IMR-90 (cell line): ENCODE measurements around the gene XDH. TPM values are rescaled to one million over a fixed set of nuclear protein-coding genes. Genes with fewer than 3 reads are reported as not detected.

Experiments
- ATAC-seq: fragments of 200-7000 bp; cut with Tn5 transposase; 2 replicates; pipeline ENCODE4 v1.9.1; 2020; ENCODE audit warnings: low read depth, mild to moderate bottlenecking, moderate library complexity
- BruUV-seq: library from RNA; stranded (reverse); fragments of 400-500 nt; replicated peaks from 2 replicates; lab custom pipeline; 2021; lab: Mats Ljungman, UMichigan
- CTCF ChIA-PET: fragments of 300-600 bp; formaldehyde crosslinking; extraction: SDS; loops from one replicate; lab custom pipeline; 2021; ENCODE audit warnings: antibody characterized with exemption; lab: Yijun Ruan, JAX
- POLR2A ChIA-PET: fragments of 300-600 bp; sonication (Branson Sonifier 250); formaldehyde crosslinking; loops from one replicate; lab custom pipeline; 2022; ENCODE audit warnings: antibody characterized with exemption; ENCODE audit not compliant: unreplicated experiment; lab: Charles Lee
- DNase-seq: peaks from one replicate; pipeline ENCODE4 v3.0.0; 2013
- H2AFZ ChIP-seq: replicated peaks from 2 replicates; pipeline ENCODE3; 2013; ENCODE audit warnings: low read length, mild to moderate bottlenecking; ENCODE audit not compliant: poor library complexity
- H2AK5ac ChIP-seq: 2 replicates; pipeline ENCODE4 v1.6.1; 2013; ENCODE audit warnings: low read depth, low read length, inconsistent platforms
- H2AK9ac ChIP-seq: replicated peaks from 2 replicates; pipeline ENCODE3; 2013; ENCODE audit warnings: mild to moderate bottlenecking, low read depth, low read length, moderate library complexity; ENCODE audit not compliant: poor library complexity
- H2BK120ac ChIP-seq: 2 replicates; pipeline ENCODE4 v1.6.1; 2013; ENCODE audit warnings: low read depth, low read length, inconsistent platforms
- H2BK15ac ChIP-seq: 3 replicates; pipeline ENCODE4 v1.6.1; 2013; ENCODE audit warnings: low read depth, low read length, inconsistent platforms
- H2BK20ac ChIP-seq: 2 replicates; pipeline ENCODE4 v1.6.1; 2013; ENCODE audit warnings: low read depth, mild to moderate bottlenecking, inconsistent platforms, low read length, moderate library complexity
- H2BK5ac ChIP-seq: 2 replicates; pipeline ENCODE4 v1.6.1; 2013; ENCODE audit warnings: mild to moderate bottlenecking, low read depth, low read length, inconsistent platforms; ENCODE audit not compliant: poor library complexity, severe bottlenecking
- H3K14ac ChIP-seq: replicated peaks from 2 replicates; pipeline ENCODE4 v1.6.1; 2013; ENCODE audit warnings: low read depth, low read length, inconsistent platforms
- H3K18ac ChIP-seq: 2 replicates; pipeline ENCODE4 v1.6.1; 2013; ENCODE audit warnings: low read depth, low read length, control low read depth
- H3K23ac ChIP-seq: 2 replicates; pipeline ENCODE4 v1.6.1; 2013; ENCODE audit warnings: low read depth, low read length, inconsistent platforms
- H3K27ac ChIP-seq: 2 replicates; pipeline ENCODE4 v1.5.1; 2013; ENCODE audit warnings: mild to moderate bottlenecking, control low read depth, low read length; ENCODE audit not compliant: insufficient read depth
- H3K27me3 ChIP-seq: 2 replicates; pipeline ENCODE4 v1.6.1; 2013; ENCODE audit warnings: low read length; ENCODE audit not compliant: control insufficient read depth, insufficient read depth
- H3K36me3 ChIP-seq: 2 replicates; pipeline ENCODE4 v1.6.1; 2013; ENCODE audit warnings: low read length, mixed read lengths; ENCODE audit not compliant: control insufficient read depth, insufficient read depth
- H3K4ac ChIP-seq: 2 replicates; pipeline ENCODE4 v1.6.1; 2013; ENCODE audit warnings: low read depth, low read length, inconsistent platforms
- H3K4me1 ChIP-seq: 2 replicates; pipeline ENCODE4 v1.6.1; 2013; ENCODE audit warnings: low read length, mixed read lengths; ENCODE audit not compliant: control insufficient read depth, insufficient read depth
- H3K4me2 ChIP-seq: 2 replicates; pipeline ENCODE4 v1.6.1; 2013; ENCODE audit warnings: low read depth, mild to moderate bottlenecking, control low read depth, low read length, moderate library complexity
- H3K4me3 ChIP-seq: 2 replicates; pipeline ENCODE4 v1.5.1; 2013; ENCODE audit warnings: low read depth, mild to moderate bottlenecking, control low read depth, low read length, moderate library complexity; ENCODE audit not compliant: insufficient read depth
- H3K56ac ChIP-seq: 2 replicates; pipeline ENCODE4 v1.6.1; 2013; ENCODE audit warnings: low read length, inconsistent platforms; ENCODE audit not compliant: insufficient read depth; ENCODE audit errors: extremely low read depth
- H3K79me1 ChIP-seq, 2 experiments: 2 replicates each; pipeline ENCODE4 v1.6.1; 2013; ENCODE audit warnings: low read length in 2 of 2, inconsistent platforms in 1 of 2, low read depth in 1 of 2
- H3K9ac ChIP-seq: 2 replicates; pipeline ENCODE4 v1.6.1; 2013; ENCODE audit warnings: low read depth, low read length, control low read depth
- H3K9me1 ChIP-seq: 2 replicates; pipeline ENCODE4 v1.6.1; 2013; ENCODE audit warnings: low read length, inconsistent platforms; ENCODE audit not compliant: insufficient read depth
- H3K9me3 ChIP-seq: 2 replicates; pipeline ENCODE4 v1.6.1; 2013; ENCODE audit warnings: low read length; ENCODE audit not compliant: control insufficient read depth, insufficient read depth
- H4K20me1 ChIP-seq: 2 replicates; pipeline ENCODE4 v1.6.1; 2013; ENCODE audit warnings: low read length, inconsistent platforms; ENCODE audit not compliant: insufficient read depth
- H4K5ac ChIP-seq: 2 replicates; pipeline ENCODE4 v1.6.1; 2013; ENCODE audit warnings: mild to moderate bottlenecking, low read depth, low read length, control low read depth
- H4K8ac ChIP-seq, 2 experiments: 2 replicates each; pipeline ENCODE4 v1.6.1; 2013; ENCODE audit warnings: low read depth in 2 of 2, low read length in 2 of 2, control low read depth in 1 of 2, inconsistent platforms in 1 of 2
- H4K91ac ChIP-seq: 2 replicates; pipeline ENCODE4 v1.6.1; 2013; ENCODE audit warnings: low read depth, low read length, inconsistent platforms; ENCODE audit not compliant: insufficient read depth
- BHLHE40 ChIP-seq: fragments of 150-350 bp; IDR thresholded peaks from 2 replicates; pipeline ENCODE4 v1.6.1; 2016; ENCODE audit warnings: mild to moderate bottlenecking, low read depth, low read length
- CEBPB ChIP-seq: IDR thresholded peaks from 2 replicates; pipeline ENCODE4 v1.6.1; 2012; ENCODE audit warnings: low read depth, low read length, improper control_type of control experiment
- CHD1 ChIP-seq: IDR thresholded peaks from 2 replicates; pipeline ENCODE4 v1.6.1; 2012; ENCODE audit warnings: low read depth, low read length, improper control_type of control experiment
- FOS ChIP-seq: fragments of 150-350 bp; IDR thresholded peaks from 2 replicates; pipeline ENCODE4 v1.6.1; 2016; ENCODE audit warnings: low read depth, low read length
- MAFK ChIP-seq: IDR thresholded peaks from 2 replicates; pipeline ENCODE4 v1.6.1; 2012; ENCODE audit warnings: low read depth, low read length, improper control_type of control experiment
- MAZ ChIP-seq: IDR thresholded peaks from 2 replicates; pipeline ENCODE4 v1.6.1; 2012; ENCODE audit warnings: low read depth, mild to moderate bottlenecking, low read length, improper control_type of control experiment, moderate library complexity, borderline replicate concordance
- MXI1 ChIP-seq: IDR thresholded peaks from 2 replicates; pipeline ENCODE4 v1.6.1; 2012; ENCODE audit warnings: low read depth, mild to moderate bottlenecking, low read length, moderate library complexity, borderline replicate concordance
- NFE2L2 ChIP-seq: fragments of 150-350 bp; IDR thresholded peaks from 2 replicates; pipeline ENCODE4 v1.6.1; 2016; ENCODE audit warnings: low read depth, mild to moderate bottlenecking, low read length
- POLR2A ChIP-seq: IDR thresholded peaks from 2 replicates; pipeline ENCODE4 v1.6.1; 2012; ENCODE audit warnings: mild to moderate bottlenecking, low read depth, low read length
- RAD21 ChIP-seq: IDR thresholded peaks from 2 replicates; pipeline ENCODE4 v1.6.1; 2012; ENCODE audit warnings: low read length, improper control_type of control experiment
- RCOR1 ChIP-seq: IDR thresholded peaks from 2 replicates; pipeline ENCODE4 v1.6.1; 2012; ENCODE audit warnings: mild to moderate bottlenecking, low read length, improper control_type of control experiment; ENCODE audit not compliant: insufficient replicate concordance
- RFX5 ChIP-seq: IDR thresholded peaks from 2 replicates; pipeline ENCODE4 v1.8.0; 2012; ENCODE audit warnings: low read depth, mild to moderate bottlenecking, low read length, moderate library complexity
- SMC3 ChIP-seq: fragments of 150-350 bp; IDR thresholded peaks from 2 replicates; pipeline ENCODE4 v1.6.1; 2016; ENCODE audit warnings: low read depth, mild to moderate bottlenecking, antibody characterized with exemption, low read length, moderate library complexity
- WGBS, 2 experiments: methylation state at CpG; one replicate each; pipeline versions ENCODE4 v1.1.5 to v1.1.7; 2013; ENCODE audit warnings: missing lambda C conversion rate in 2 of 2; ENCODE audit not compliant: insufficient read length in 1 of 2; ENCODE audit errors: extremely low coverage in 2 of 2; 5-methylcytosine and 5-hydroxymethylcytosine counted together
- dilution Hi-C: fragments of 300-500 bp; cut with HindIII; formaldehyde crosslinking; loops from one replicate; pipeline ENCODE4 v1.14.3; 2018; ENCODE audit warnings: low sequenced_read_pairs; ENCODE audit not compliant: unreplicated experiment
- in situ Hi-C: fragments of 300-500 bp; cut with MboI; formaldehyde crosslinking; loops from 3 replicates; pipeline ENCODE4 v1.14.3; 2019; ENCODE audit warnings: low sequenced_read_pairs, inconsistent platforms, mixed read lengths
- intact Hi-C: fragments of 100-400 bp; cut with micrococcal nuclease; formaldehyde crosslinking; loops from 2 replicates; pipeline ENCODE4 v1.10.0; 2022
- polyA plus RNA-seq, 3 experiments: library from polyadenylated mRNA; depleted of rRNA; stranded (reverse); fragments of >200 nt; gene quantifications; 2 replicates each; pipeline ENCODE4 v1.2.3, GENCODE V29; 2012; ENCODE audit warnings: low replicate concordance in 1 of 3
- total RNA-seq: library from RNA; depleted of rRNA; stranded (reverse); fragments of >200 nt; gene quantifications from 2 replicates; pipeline ENCODE4 v1.2.3, GENCODE V29; 2012
- TF ChIP-seq, protein P1 (sequence below): fragments of 150-350 bp; IDR thresholded peaks from 2 replicates; pipeline ENCODE4 v1.6.1; 2016; ENCODE audit warnings: low read depth, mild to moderate bottlenecking, low read length, moderate library complexity, borderline replicate concordance
- TF ChIP-seq, protein P2 (sequence below): fragments of 150-350 bp; IDR thresholded peaks from 2 replicates; pipeline ENCODE4 v1.6.1; 2017; ENCODE audit warnings: mild to moderate bottlenecking, antibody characterized with exemption, low read length, low read depth
- TF ChIP-seq, protein P3 (sequence below): conservative IDR thresholded peaks from 2 replicates; pipeline ENCODE4 v1.5.1; 2012; ENCODE audit warnings: mild to moderate bottlenecking, low read depth, low read length, improper control_type of control experiment

The XDH gene
- total and polyA plus RNA-seq, 2 of the 4 experiments (the other 2 are of a cell fraction): 0.46 to 1.1 TPM

DNA sequence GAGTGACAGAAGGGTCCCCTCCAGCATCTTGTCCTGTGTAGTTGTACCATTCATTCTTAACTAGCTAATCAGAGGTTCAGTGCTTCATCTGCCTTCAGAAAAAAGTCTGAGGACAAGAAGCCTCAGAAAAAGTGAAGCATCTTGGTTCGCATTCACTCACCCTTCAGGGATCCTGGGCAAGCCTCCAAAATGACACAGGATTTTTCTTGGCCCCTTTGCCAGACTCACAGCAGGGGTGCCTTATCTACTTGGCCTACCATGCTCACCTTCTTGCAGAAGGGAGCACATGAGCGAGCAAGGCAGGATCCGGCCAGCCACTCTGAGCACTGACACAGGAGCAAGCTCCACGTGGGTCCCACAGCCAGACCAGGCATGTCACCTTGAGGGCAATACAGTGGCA, 43.1 kb upstream of the XDH start:
- H3K23ac ChIP-seq: no peak overlapping the region
- no peaks in the 10 kb centered on the region for H4K20me1 ChIP-seq
- H2BK15ac ChIP-seq: no peak overlapping the region
- no peak overlapping the region for H2AK5ac ChIP-seq
- no peak overlapping the region for H2BK5ac ChIP-seq
- in situ Hi-C loops (no loop called here), dilution Hi-C loops (no loop called here), intact Hi-C loops (no loop called here)
- no peaks in the 10 kb centered on the region for H3K79me1 ChIP-seq
- H3K4me2 ChIP-seq: no peak overlapping the region
- no peaks in the 10 kb centered on the region for H3K36me3 ChIP-seq
- no peaks in the 10 kb centered on the region for H3K9me1 ChIP-seq
- no peak overlapping the region for H4K5ac ChIP-seq
- no peak overlapping the region for H4K91ac ChIP-seq
- no peak overlapping the region for H4K8ac ChIP-seq
- H3K56ac ChIP-seq: no peak overlapping the region
- no peak overlapping the region for H3K4ac ChIP-seq
- no peak overlapping the region for H2AK9ac ChIP-seq
- no peak overlapping the region for H3K18ac ChIP-seq
- WGBS, 2 experiments: 60% methylated on average over 1 of the region's 4 CpGs; no CpG with 5 or more reads in 1 of the 2 experiments
- ATAC-seq (no peak), DNase-seq (no peak)
- no peak overlapping the region for H3K27ac ChIP-seq
- TF ChIP-seq MAFK (no peak), MXI1 (no peak), RFX5 (no peak), RAD21 (no peak), CEBPB (no peak), FOS (no peak), POLR2A (no peak), BHLHE40 (no peak), MAZ (no peak), NFE2L2 (no peak), SMC3 (no peak), RCOR1 (no peak), CHD1 (no peak)
- TF ChIP-seq, protein P1, sequence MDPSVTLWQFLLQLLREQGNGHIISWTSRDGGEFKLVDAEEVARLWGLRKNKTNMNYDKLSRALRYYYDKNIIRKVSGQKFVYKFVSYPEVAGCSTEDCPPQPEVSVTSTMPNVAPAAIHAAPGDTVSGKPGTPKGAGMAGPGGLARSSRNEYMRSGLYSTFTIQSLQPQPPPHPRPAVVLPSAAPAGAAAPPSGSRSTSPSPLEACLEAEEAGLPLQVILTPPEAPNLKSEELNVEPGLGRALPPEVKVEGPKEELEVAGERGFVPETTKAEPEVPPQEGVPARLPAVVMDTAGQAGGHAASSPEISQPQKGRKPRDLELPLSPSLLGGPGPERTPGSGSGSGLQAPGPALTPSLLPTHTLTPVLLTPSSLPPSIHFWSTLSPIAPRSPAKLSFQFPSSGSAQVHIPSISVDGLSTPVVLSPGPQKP: no peak
- TF ChIP-seq, protein P2, sequence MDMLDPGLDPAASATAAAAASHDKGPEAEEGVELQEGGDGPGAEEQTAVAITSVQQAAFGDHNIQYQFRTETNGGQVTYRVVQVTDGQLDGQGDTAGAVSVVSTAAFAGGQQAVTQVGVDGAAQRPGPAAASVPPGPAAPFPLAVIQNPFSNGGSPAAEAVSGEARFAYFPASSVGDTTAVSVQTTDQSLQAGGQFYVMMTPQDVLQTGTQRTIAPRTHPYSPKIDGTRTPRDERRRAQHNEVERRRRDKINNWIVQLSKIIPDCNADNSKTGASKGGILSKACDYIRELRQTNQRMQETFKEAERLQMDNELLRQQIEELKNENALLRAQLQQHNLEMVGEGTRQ: no peak
- TF ChIP-seq, protein P3, sequence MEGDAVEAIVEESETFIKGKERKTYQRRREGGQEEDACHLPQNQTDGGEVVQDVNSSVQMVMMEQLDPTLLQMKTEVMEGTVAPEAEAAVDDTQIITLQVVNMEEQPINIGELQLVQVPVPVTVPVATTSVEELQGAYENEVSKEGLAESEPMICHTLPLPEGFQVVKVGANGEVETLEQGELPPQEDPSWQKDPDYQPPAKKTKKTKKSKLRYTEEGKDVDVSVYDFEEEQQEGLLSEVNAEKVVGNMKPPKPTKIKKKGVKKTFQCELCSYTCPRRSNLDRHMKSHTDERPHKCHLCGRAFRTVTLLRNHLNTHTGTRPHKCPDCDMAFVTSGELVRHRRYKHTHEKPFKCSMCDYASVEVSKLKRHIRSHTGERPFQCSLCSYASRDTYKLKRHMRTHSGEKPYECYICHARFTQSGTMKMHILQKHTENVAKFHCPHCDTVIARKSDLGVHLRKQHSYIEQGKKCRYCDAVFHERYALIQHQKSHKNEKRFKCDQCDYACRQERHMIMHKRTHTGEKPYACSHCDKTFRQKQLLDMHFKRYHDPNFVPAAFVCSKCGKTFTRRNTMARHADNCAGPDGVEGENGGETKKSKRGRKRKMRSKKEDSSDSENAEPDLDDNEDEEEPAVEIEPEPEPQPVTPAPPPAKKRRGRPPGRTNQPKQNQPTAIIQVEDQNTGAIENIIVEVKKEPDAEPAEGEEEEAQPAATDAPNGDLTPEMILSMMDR: no peak
- H3K14ac ChIP-seq: no peak overlapping the region
- BruUV-seq: no TSS peak
- no peak overlapping the region for H3K4me3 ChIP-seq
- H2BK20ac ChIP-seq: no peak overlapping the region
- POLR2A ChIA-PET: no interaction called here
- H2BK120ac ChIP-seq: no peak overlapping the region
- CTCF ChIA-PET: no interaction called here
- no peaks in the 10 kb centered on the region for H3K27me3 ChIP-seq
- H3K9me3 ChIP-seq: no peaks in the 10 kb centered on the region
- no peaks in the 10 kb centered on the region for H3K4me1 ChIP-seq
- no peak overlapping the region for H3K9ac ChIP-seq
- H2AFZ ChIP-seq: no peak overlapping the region
